Cardiac fibroblast (primary cell): ENCODE measurements around the gene CLDN20.
A peak's percentile ranks its signal among the peaks of the same experiment; 100 is the strongest.

Experiments used
- DNase-seq, 2 donors: peaks; one replicate each; pipeline versions ENCODE4 v3.0.0 to v3.0.0-alpha.2; 2010; ENCODE audit warnings: low read depth in 2 of 2
- H3K4me3 ChIP-seq, 2 donors: replicated peaks in 1 of 2; 1 replicate in 1 of 2; 2 replicates in 1 of 2; pipeline ENCODE4 v1.5.1; 2011; ENCODE audit warnings: low read depth in 2 of 2, low read length in 2 of 2, mild to moderate bottlenecking in 2 of 2, moderate library complexity in 1 of 2
- CTCF ChIP-seq: IDR thresholded peaks from one replicate; pipeline ENCODE4 v1.5.1; 2011; ENCODE audit warnings: low read depth, mild to moderate bottlenecking, low read length, inconsistent platforms

Gene CLDN20

GRCh38 chr6:155260686-155261085 lies 3.1 kb upstream of the CLDN20 start:
- TF ChIP-seq CTCF, result no peak
- no peak for DNase-seq
- H3K4me3 ChIP-seq, result no peak overlapping the region

- TF ChIP-seq CTCF, result no peak
- DNase-seq, result no peak
- H3K4me3 ChIP-seq, result no peak overlapping the region
These were observed 2.5 kb upstream of the CLDN20 start for GRCh38 chr6:155261111-155261900.

- no peak for TF ChIP-seq CTCF
These were observed 1.2 kb upstream of the CLDN20 start for GRCh38 chr6:155262655-155263054.

GRCh38 chr6:155264693-155265320 lies 994 bp downstream of the CLDN20 start:
- no peak overlapping the region for H3K4me3 ChIP-seq
- peak in 1 of 2 donors; percentile 75 for DNase-seq
- TF ChIP-seq CTCF, result no peak

More at GRCh38 chr6:155262655-155263054, 1.2 kb upstream of the CLDN20 start:
- no peak for DNase-seq
- H3K4me3 ChIP-seq, result no peak overlapping the region

GRCh38 chr6:155265843-155266535 lies 2.2 kb downstream of the CLDN20 start:
- no peak overlapping the region for H3K4me3 ChIP-seq
- no peak for DNase-seq
- TF ChIP-seq CTCF, result peak; percentile 16

- no peak for DNase-seq
- H3K4me3 ChIP-seq, result no peak overlapping the region
- TF ChIP-seq CTCF, result no peak
These were observed 3.6 kb downstream of the CLDN20 start for GRCh38 chr6:155267411-155267810.
